Activated CD4-positive, alpha-beta memory T cell treated with anti-CD3 and anti-CD28 coated beads for 36 hours (primary cell): Measurements from ENCODE around the gene PIH1D2. TPM values are rescaled to one million over a fixed set of nuclear protein-coding genes. Genes with fewer than 3 reads are reported as not detected.
"Not testable (repeated sequence)": the region's sequence is repeated elsewhere in the genome, so short reads cannot be mapped to it uniquely, and the experiment has no call there.

Experiments used
- CTCF ChIA-PET: fragments of 350-600 bp; sonication (Branson Sonifier 250); formaldehyde crosslinking; loops from one replicate; lab custom pipeline; 2021; ENCODE audit warnings: antibody characterized with exemption, inconsistent platforms; lab: Charles Lee
- POLR2A ChIA-PET: fragments of 350-600 bp; sonication (Branson Sonifier 250); formaldehyde crosslinking; loops from one replicate; lab custom pipeline; 2021; ENCODE audit warnings: antibody characterized with exemption; lab: Charles Lee
- DNase-seq: peaks from one replicate; pipeline ENCODE4 v3.0.0-alpha.2; 2020
- H3K27ac Mint-ChIP-seq: one replicate; pipeline ENCODE4 v1.8.0; 2021; ENCODE audit warnings: mixed read lengths
- H3K27me3 Mint-ChIP-seq: one replicate; pipeline ENCODE4 v1.8.0; 2021; ENCODE audit warnings: mixed read lengths
- H3K36me3 Mint-ChIP-seq: one replicate; pipeline ENCODE4 v1.8.0; 2021; ENCODE audit warnings: mixed read lengths
- H3K4me1 Mint-ChIP-seq: one replicate; pipeline ENCODE4 v1.8.0; 2021; ENCODE audit warnings: low read depth, mixed read lengths
- H3K4me3 Mint-ChIP-seq: one replicate; pipeline ENCODE4 v1.8.0; 2021; ENCODE audit warnings: mild to moderate bottlenecking, mixed read lengths
- H3K9me3 Mint-ChIP-seq: one replicate; pipeline ENCODE4 v1.8.0; 2021; ENCODE audit warnings: mixed read lengths
- intact Hi-C: fragments of 100-400 bp; cut with micrococcal nuclease; formaldehyde crosslinking; loops from one replicate; pipeline ENCODE4 v1.15.1; 2023
- total RNA-seq, 2 experiments: library from RNA; stranded (reverse); gene quantifications; one replicate each; pipeline ENCODE4 v1.2.3, GENCODE V29; 2021

Gene PIH1D2
- total RNA-seq, 2 experiments from 2014 or later = 0.36 to 0.56 TPM

GRCh38 chr11:112051768-112052167 lies 22.0 kb downstream of the PIH1D2 start:
- peaks cover 57% of the 10 kb centered on the region for H3K36me3 Mint-ChIP-seq
- peaks cover 25% of the 10 kb centered on the region for H3K4me1 Mint-ChIP-seq
- H3K27ac Mint-ChIP-seq = no peak overlapping the region
- intact Hi-C loops = no loop called here
- no peak overlapping the region for H3K4me3 Mint-ChIP-seq
- H3K9me3 Mint-ChIP-seq = peaks cover 4% of the 10 kb centered on the region
- POLR2A ChIA-PET = no interaction called here
- CTCF ChIA-PET = interaction anchor here (1.5 kb wide), 1 partner anchor 120 kb away, joined by 5 read pairs; no protein-coding TSS in a partner anchor
- H3K27me3 Mint-ChIP-seq = no peaks in the 10 kb centered on the region
- DNase-seq = no peak

DNA sequence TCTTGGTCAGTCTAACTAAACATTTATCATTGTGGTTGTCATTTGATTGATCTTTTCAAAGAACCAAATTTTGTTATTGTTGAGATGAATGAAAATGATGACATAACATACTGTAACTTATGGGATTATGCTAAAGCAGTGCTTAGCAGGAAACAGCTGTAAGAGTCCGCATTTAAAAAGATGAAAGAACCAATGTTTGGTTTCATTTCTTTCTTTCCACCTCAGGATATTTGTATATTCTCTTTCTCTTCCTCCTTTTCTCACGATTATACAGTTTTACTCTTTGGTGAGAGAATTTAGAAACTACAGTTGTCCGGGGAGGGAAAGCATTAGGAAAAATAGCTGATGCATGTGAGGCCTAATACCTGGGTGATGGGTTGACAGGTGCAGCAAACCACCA lies 23.1 kb downstream of the PIH1D2 start:
- Mint-ChIP-seq H3K36me3 (peaks cover 60% of the 10 kb centered on the region), H3K9me3 (peaks cover 4% of the 10 kb centered on the region), H3K4me3 (no peak overlapping the region), H3K27ac (no peak overlapping the region), H3K4me1 (peaks cover 18% of the 10 kb centered on the region), H3K27me3 (no peaks in the 10 kb centered on the region)
- POLR2A ChIA-PET = no interaction called here
- CTCF ChIA-PET = interaction anchor here (1.5 kb wide), 1 partner anchor 119 kb away, joined by 5 read pairs; no protein-coding TSS in a partner anchor
- no peak for DNase-seq
- intact Hi-C loops = no loop called here

DNA sequence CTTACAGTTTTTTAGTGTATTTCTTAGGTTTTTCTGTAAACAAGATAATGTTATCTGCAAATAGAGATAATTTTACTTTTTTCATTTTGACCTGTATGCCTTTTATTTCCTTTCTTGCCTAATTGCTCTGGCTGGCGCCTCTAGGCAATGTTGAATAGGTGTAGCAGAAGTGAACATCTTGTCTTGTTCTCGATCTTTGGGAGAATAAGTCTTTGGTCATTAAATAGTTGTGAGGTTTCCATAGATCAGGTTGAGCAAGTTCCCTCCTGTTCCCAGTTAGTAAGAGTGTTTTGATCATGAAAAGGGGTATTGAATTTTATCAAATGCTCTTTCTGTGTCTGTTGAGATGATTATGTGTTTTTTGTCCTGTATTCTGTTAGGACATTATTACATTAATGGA lies 24.0 kb downstream of the PIH1D2 start:
- Mint-ChIP-seq H3K4me1 (peaks cover 18% of the 10 kb centered on the region), H3K9me3 (peaks cover 4% of the 10 kb centered on the region), H3K4me3 (no peak overlapping the region), H3K27ac (no peak overlapping the region), H3K36me3 (peaks cover 63% of the 10 kb centered on the region), H3K27me3 (no peaks in the 10 kb centered on the region)
- ChIA-PET POLR2A (no interaction called here), CTCF (no interaction called here)
- no peak for DNase-seq
- intact Hi-C loops = loop anchor here (2.0 kb wide), 1 partner anchor 37 kb away; the partner anchor contains the start of genes SDHD and TIMM8B

DNA sequence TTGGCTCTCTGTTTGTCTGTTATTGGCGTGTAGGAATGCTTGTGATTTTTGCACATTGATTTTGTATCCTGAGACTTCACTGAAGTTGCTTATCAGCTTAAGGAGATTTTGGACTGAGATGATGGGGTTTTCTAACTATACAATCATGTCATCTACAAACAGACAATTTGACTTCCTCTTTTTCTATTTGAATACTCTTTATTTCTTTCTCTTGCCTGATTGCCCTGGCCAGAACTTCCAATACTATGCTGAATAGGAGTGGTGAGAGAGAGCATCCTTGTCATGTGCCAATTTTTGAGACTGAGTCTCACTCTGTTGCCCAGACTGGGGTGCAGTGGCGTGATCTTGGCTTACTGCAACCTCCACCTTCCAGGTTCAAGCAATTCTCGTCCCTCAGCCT lies 25.6 kb downstream of the PIH1D2 start:
- CTCF ChIA-PET = interaction anchor here (0.8 kb wide), 1 partner anchor 29 kb away, joined by 3 read pairs; no protein-coding TSS in a partner anchor
- H3K27me3 Mint-ChIP-seq, H3K27ac Mint-ChIP-seq, H3K4me3 Mint-ChIP-seq, POLR2A ChIA-PET, DNase-seq, H3K9me3 Mint-ChIP-seq: not testable (repeated sequence)
- intact Hi-C loops = loop anchor here (2.0 kb wide), 1 partner anchor 39 kb away; the partner anchor contains the start of genes SDHD and TIMM8B
- Mint-ChIP-seq H3K36me3 (peaks cover 67% of the 10 kb centered on the region), H3K4me1 (peaks cover 18% of the 10 kb centered on the region)

DNA sequence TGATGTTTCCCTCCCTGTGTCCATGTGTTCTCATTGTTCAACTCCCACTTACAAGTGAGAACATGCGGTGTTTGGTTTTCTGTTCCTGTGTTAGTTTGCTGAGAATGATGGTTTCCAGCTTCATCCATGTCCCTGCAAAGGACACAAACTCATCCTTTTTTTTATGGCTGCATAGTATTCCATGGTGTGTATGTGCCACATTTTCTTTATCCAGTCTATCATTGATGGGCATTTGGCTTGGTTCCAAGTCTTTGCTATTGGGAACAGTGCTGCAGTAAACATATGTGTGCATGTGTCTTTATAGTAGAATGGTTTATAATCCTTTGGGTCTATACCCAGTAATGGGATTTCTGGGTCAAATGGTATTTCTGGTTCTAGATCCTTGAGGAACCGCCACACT lies 27.2 kb downstream of the PIH1D2 start:
- POLR2A ChIA-PET, H3K27me3 Mint-ChIP-seq, H3K9me3 Mint-ChIP-seq, H3K4me3 Mint-ChIP-seq, CTCF ChIA-PET, DNase-seq, intact Hi-C loops, H3K27ac Mint-ChIP-seq: not testable (repeated sequence)
- Mint-ChIP-seq H3K4me1 (peaks cover 19% of the 10 kb centered on the region), H3K36me3 (peaks cover 59% of the 10 kb centered on the region)

DNA sequence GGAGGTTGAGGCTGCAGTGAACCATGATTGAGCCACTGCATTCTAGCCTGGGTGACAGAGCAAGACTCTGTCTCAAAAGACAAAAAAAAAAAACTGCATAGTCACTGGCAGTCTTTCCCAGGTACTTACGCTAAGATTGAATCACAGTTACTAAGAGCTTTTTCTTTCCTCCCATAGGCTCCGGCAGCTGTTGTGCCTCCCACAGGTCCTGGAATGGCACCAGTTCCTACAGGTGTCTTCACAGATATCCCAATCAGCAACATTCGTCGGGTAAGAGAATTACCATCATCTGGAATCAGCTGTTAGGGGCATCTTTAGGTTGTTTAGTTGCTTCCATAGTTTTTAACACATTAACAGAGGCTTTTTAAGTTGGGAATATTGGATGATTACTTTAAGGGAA lies 28.9 kb downstream of the PIH1D2 start:
- ChIA-PET POLR2A (no interaction called here), CTCF (interaction anchor here (0.6 kb wide), 1 partner anchor 114 kb away, joined by 3 read pairs; no protein-coding TSS in a partner anchor)
- H3K4me1 Mint-ChIP-seq = peaks cover 16% of the 10 kb centered on the region
- peaks cover 4% of the 10 kb centered on the region for H3K9me3 Mint-ChIP-seq
- H3K27ac Mint-ChIP-seq = no peak overlapping the region
- H3K4me3 Mint-ChIP-seq = no peak overlapping the region
- H3K36me3 Mint-ChIP-seq = peaks cover 47% of the 10 kb centered on the region
- H3K27me3 Mint-ChIP-seq = no peaks in the 10 kb centered on the region
- DNase-seq = no peak
- intact Hi-C loops = no loop called here

- peaks cover 4% of the 10 kb centered on the region for H3K9me3 Mint-ChIP-seq
- H3K36me3 Mint-ChIP-seq = peaks cover 51% of the 10 kb centered on the region
- POLR2A ChIA-PET = no interaction called here
- peaks cover 2% of the 10 kb centered on the region for H3K4me1 Mint-ChIP-seq
- no peak overlapping the region for H3K4me3 Mint-ChIP-seq
- no peaks in the 10 kb centered on the region for H3K27me3 Mint-ChIP-seq
- CTCF ChIA-PET = no interaction called here
- no peak for DNase-seq
- intact Hi-C loops = no loop called here
- no peak overlapping the region for H3K27ac Mint-ChIP-seq
Measured at GRCh38 chr11:112042961-112043304, 30.9 kb downstream of the PIH1D2 start.

DNA sequence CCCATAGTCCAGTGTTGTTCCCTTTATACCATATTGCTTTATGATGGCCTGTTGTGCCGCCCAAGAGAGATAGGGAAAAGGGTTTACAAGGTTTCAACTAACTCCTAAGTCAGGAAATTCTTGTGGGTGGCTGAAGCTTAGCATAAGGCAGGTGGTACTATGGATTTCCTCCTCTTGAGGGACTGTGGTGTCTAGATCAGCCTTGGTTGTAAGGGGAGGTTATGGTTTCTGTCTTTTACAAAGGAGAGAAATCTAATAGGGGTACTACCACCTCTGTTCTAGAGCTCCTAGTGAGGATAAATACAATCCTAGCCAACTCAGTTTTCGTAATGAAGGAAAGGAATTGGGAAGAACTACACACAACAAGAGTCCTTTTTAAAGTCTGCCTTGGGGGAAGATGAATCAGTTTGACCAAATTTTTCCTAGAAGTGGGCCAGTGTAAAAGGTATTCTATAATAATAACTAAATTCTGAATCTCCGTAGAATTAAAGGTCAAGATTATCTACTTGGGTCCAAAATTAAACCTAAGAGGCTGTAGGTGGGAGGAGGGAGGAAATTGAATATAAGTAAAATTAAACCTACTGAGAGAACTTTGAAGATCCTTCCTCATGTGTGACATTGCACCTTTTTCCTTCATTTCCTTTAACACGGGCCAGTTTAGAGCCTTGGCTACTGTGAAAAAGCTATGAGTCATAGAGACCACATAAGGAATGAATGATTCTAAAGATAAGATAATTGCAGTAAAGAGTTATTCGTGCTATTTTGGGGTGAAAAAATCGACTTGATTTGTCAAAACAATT lies 31.5 kb downstream of the PIH1D2 start:
- Mint-ChIP-seq H3K4me1 (peaks cover 2% of the 10 kb centered on the region), H3K27ac (no peak overlapping the region), H3K4me3 (no peak overlapping the region), H3K27me3 (no peaks in the 10 kb centered on the region), H3K9me3 (peaks cover 2% of the 10 kb centered on the region), H3K36me3 (peaks cover 49% of the 10 kb centered on the region)
- intact Hi-C loops = no loop called here
- POLR2A ChIA-PET = no interaction called here
- CTCF ChIA-PET = no interaction called here
- no peak for DNase-seq

DNA sequence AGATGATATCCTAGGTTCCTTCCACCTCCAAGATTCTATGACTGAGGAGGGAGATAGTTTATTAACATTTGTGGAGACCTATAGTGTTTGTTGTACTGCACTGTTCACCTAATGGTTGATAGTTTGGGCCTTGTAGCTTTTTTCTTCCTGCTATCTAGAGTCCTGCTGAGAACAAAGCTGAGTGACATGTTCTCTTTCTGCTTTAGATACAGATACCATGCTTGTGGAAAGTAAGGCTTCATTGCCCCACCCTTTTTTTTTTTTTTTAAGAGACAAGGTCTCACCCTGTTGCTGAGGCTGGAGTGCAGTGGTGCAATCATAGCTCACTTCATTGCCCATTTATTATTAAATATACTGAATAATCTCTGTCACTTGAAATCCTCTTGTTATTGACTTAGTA lies 36.3 kb downstream of the PIH1D2 start:
- Mint-ChIP-seq H3K4me3 (no peak overlapping the region), H3K27ac (no peak overlapping the region), H3K27me3 (no peaks in the 10 kb centered on the region), H3K9me3 (no peaks in the 10 kb centered on the region), H3K36me3 (peaks cover 27% of the 10 kb centered on the region), H3K4me1 (peaks cover 2% of the 10 kb centered on the region)
- no peak for DNase-seq
- ChIA-PET CTCF (interaction anchor here (0.7 to 1.7 kb wide), 2 partner anchors 56 to 211 kb away, joined by 4 read pairs; no protein-coding TSS in a partner anchor), POLR2A (no interaction called here)
- intact Hi-C loops = no loop called here

DNA sequence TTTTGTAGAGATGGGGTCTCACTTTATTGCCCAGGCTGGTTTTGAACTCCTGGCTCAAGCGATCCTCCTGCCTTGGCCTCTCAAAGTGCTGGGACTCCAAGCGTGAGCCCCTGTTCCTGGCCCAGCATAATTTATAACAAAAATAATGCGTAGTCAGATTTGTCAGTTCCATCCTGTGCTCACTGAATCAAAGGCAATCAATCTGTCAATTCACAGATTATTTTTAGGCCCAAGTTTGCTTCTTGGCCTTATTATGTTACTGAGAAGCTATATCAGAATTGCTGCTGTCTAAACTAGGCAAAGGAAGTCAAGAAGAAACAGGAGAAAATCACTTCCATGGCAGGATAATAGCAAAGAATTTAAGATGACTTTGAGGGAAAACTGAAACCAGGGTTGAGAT lies 39.9 kb downstream of the PIH1D2 start:
- peaks cover 32% of the 10 kb centered on the region for H3K36me3 Mint-ChIP-seq
- CTCF ChIA-PET = no interaction called here

GRCh38 chr11:112029460-112029859 lies 44.4 kb downstream of the PIH1D2 start:
- CTCF ChIA-PET = no interaction called here
- Mint-ChIP-seq H3K27ac (no peak overlapping the region), H3K4me3 (no peak overlapping the region), H3K36me3 (peaks cover 44% of the 10 kb centered on the region), H3K9me3 (no peaks in the 10 kb centered on the region), H3K4me1 (peaks cover 10% of the 10 kb centered on the region), H3K27me3 (no peaks in the 10 kb centered on the region)
- DNase-seq = no peak
- POLR2A ChIA-PET = no interaction called here
- intact Hi-C loops = loop anchor here (5.0 kb wide), 1 partner anchor 427 kb away; the partner anchor contains the start of gene SIK2

More for the DNA sequence above, 39.9 kb downstream of the PIH1D2 start:
- Mint-ChIP-seq H3K9me3 (no peaks in the 10 kb centered on the region), H3K4me3 (no peak overlapping the region), H3K27ac (no peak overlapping the region), H3K4me1 (peaks cover 3% of the 10 kb centered on the region), H3K27me3 (no peaks in the 10 kb centered on the region)
- no peak for DNase-seq
- intact Hi-C loops = no loop called here
- POLR2A ChIA-PET = no interaction called here

- H3K4me3 Mint-ChIP-seq, DNase-seq, POLR2A ChIA-PET, H3K27me3 Mint-ChIP-seq, CTCF ChIA-PET, H3K9me3 Mint-ChIP-seq, H3K27ac Mint-ChIP-seq: not testable (repeated sequence)
- Mint-ChIP-seq H3K36me3 (peaks cover 34% of the 10 kb centered on the region), H3K4me1 (peaks cover 21% of the 10 kb centered on the region)
- intact Hi-C loops = loop anchor here (5.0 kb wide), 1 partner anchor 425 kb away; the partner anchor contains the start of gene SIK2
Measured at GRCh38 chr11:112026784-112027410, 46.9 kb downstream of the PIH1D2 start.
